Karpas-422 (cell line): ENCODE measurements around the gene DR1. TPM values are rescaled to one million over a fixed set of nuclear protein-coding genes. Genes with fewer than 3 reads are reported as not detected.
"Not testable (repeated sequence)": the region's sequence is repeated elsewhere in the genome, so short reads cannot be mapped to it uniquely, and the experiment has no call there.

Experiments used
- DNase-seq: peaks from one replicate; pipeline ENCODE4 v3.0.0-alpha.2; 2015
- H2AFZ ChIP-seq: fragments of 200-600 bp; sonication (generic); 2 replicates; pipeline ENCODE4 v1.6.1; 2014; ENCODE audit warnings: antibody characterized with exemption, low read length, mixed read lengths
- H3K27ac ChIP-seq: fragments of 200-600 bp; sonication (generic); 2 replicates; pipeline ENCODE4 v1.5.1; 2014; ENCODE audit warnings: mild to moderate bottlenecking, low read length, moderate library complexity
- H3K27me3 ChIP-seq: fragments of 200-600 bp; sonication (generic); 2 replicates; pipeline ENCODE4 v1.6.1; 2014; ENCODE audit warnings: low read length, mixed read lengths
- H3K36me3 ChIP-seq: fragments of 200-600 bp; sonication (generic); 2 replicates; pipeline ENCODE4 v1.6.1; 2014; ENCODE audit warnings: low read length, mixed read lengths; ENCODE audit not compliant: insufficient read depth
- H3K4me1 ChIP-seq: fragments of 200-600 bp; sonication (generic); 2 replicates; pipeline ENCODE4 v1.6.1; 2014; ENCODE audit warnings: mild to moderate bottlenecking, low read length, mixed read lengths
- H3K4me2 ChIP-seq: fragments of 200-600 bp; sonication (generic); 2 replicates; pipeline ENCODE4 v1.6.1; 2014; ENCODE audit warnings: low read length, low read depth, mild to moderate bottlenecking; ENCODE audit not compliant: poor library complexity, severe bottlenecking
- H3K4me3 ChIP-seq: fragments of 200-600 bp; sonication (generic); 2 replicates; pipeline ENCODE4 v1.5.1; 2014; ENCODE audit warnings: mild to moderate bottlenecking, antibody characterized with exemption, low read length, mixed read lengths
- H3K79me2 ChIP-seq: fragments of 200-600 bp; sonication (generic); 2 replicates; pipeline ENCODE4 v1.6.1; 2014; ENCODE audit warnings: mild to moderate bottlenecking, low read length, mixed read lengths
- H3K9ac ChIP-seq: fragments of 200-600 bp; sonication (generic); 2 replicates; pipeline ENCODE4 v1.6.0; 2014; ENCODE audit warnings: low read length
- H3K9me2 ChIP-seq: fragments of 200-600 bp; sonication (generic), shearing (Covaris generic); replicated peaks from 2 replicates; pipeline ENCODE4 v1.6.0; 2014; ENCODE audit warnings: mild to moderate bottlenecking, low read length, moderate library complexity; ENCODE audit not compliant: insufficient read depth
- H3K9me3 ChIP-seq: fragments of 300-700, 200-600 bp; sonication (generic); 2 replicates; pipeline ENCODE4 v1.6.1; 2014; ENCODE audit warnings: low read length, mixed read lengths
- H4K20me1 ChIP-seq: fragments of 200-600 bp; sonication (generic); 2 replicates; pipeline ENCODE4 v1.6.1; 2014; ENCODE audit warnings: mild to moderate bottlenecking, antibody characterized with exemption, low read length, low read depth; ENCODE audit not compliant: insufficient read depth
- total RNA-seq: library from RNA; depleted of rRNA; stranded (reverse); fragments of >200 nt; shearing (Covaris generic); gene quantifications from 2 replicates; pipeline ENCODE4 v1.2.3, GENCODE V29; 2014; ENCODE audit warnings: low replicate concordance

The DR1 gene
- total RNA-seq, 1 experiment from 2014 or later = 26.9 TPM

DNA sequence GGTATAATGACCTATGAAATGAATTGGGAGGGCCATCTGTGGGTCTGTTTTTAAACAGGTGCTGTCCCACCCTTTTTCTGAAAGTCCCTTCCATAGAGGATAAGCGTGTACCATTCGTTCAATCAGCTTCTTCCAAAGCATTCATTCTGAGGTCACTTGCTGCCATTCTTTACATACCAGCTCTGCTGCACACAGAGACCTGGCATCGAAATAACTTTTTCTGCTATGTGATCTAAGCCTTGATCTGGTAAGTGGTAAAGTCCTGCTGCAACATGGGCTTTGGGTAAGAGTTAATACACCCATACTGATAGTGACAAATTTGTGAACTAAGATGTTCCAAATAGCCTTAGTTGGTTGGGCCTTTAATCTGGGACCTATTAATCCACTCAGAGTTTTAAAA, 38.9 kb downstream of the DR1 start:
- Histone ChIP-seq H3K79me2 (no peaks in the 10 kb centered on the region), H3K9me3 (peaks cover 9% of the 10 kb centered on the region; the same call in 1 of the 2 replicates), H3K27ac (no peak overlapping the region), H4K20me1 (no peaks in the 10 kb centered on the region), H3K4me3 (no peak overlapping the region), H3K4me2 (no peak overlapping the region), H3K27me3 (no peaks in the 10 kb centered on the region), H2AFZ (no peak overlapping the region), H3K4me1 (no peaks in the 10 kb centered on the region), H3K9me2 (no peaks in the 10 kb centered on the region), H3K9ac (no peak overlapping the region), H3K36me3 (no peaks in the 10 kb centered on the region)
- peak; percentile 33 for DNase-seq

- H3K27ac ChIP-seq, H3K79me2 ChIP-seq, DNase-seq, H3K4me2 ChIP-seq, H3K4me1 ChIP-seq, H3K9me3 ChIP-seq, H3K27me3 ChIP-seq, H3K4me3 ChIP-seq, H3K9me2 ChIP-seq, H3K36me3 ChIP-seq, H4K20me1 ChIP-seq, H3K9ac ChIP-seq, H2AFZ ChIP-seq: not testable (repeated sequence)
These were observed 40.6 kb downstream of the DR1 start for GRCh38 chr1:93386268-93386667.

DNA sequence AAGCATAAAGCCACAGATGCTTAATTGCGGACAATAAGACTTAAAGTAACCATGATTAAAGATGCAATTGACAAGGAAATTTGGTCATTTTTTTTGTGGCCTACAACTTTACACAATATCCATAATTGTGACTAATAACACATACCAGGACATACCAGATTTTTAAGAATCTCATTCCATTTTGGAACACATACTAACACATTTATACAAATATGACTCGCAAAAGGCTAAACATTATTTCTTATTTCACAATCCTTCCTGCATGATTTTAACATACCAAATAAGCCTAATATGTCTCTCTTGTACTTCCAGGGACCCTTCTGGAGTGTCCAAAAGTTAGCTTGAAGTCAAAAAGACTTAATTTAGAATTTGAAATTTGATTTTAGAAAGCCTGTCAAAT, 48.8 kb downstream of the DR1 start:
- H3K9me2 ChIP-seq = no peaks in the 10 kb centered on the region
- H3K9ac ChIP-seq = no peak overlapping the region
- no peaks in the 10 kb centered on the region for H3K36me3 ChIP-seq
- no peak overlapping the region for H3K27ac ChIP-seq
- H3K4me3 ChIP-seq = no peak overlapping the region
- no peak overlapping the region for H2AFZ ChIP-seq
- no peaks in the 10 kb centered on the region for H3K4me1 ChIP-seq
- no peak for DNase-seq
- no peaks in the 10 kb centered on the region for H3K79me2 ChIP-seq
- H3K27me3 ChIP-seq = no peaks in the 10 kb centered on the region
- H3K4me2 ChIP-seq = no peak overlapping the region
- H3K9me3 ChIP-seq = no peaks in the 10 kb centered on the region
- H4K20me1 ChIP-seq = no peaks in the 10 kb centered on the region

DNA sequence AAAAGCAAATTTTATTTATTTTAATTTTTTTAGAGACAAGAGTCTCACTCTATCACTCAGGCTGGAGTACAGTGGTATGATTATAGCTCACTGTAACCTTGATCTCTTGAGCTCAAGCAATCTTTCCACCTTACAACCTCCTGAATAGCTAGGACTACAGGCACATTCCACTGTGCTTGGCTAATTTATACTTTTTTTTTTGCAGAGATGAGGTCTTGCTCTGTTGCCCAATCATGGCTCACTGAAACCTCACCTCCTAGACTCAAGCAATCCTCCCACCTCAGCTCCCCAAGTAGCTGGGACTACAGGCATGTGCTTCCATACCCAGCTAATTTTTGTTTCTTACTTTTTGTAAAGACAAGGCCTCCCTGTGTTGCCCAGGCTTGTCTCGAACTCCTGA, 49.5 kb downstream of the DR1 start:
- Histone ChIP-seq H3K9me2 (no peaks in the 10 kb centered on the region), H3K9ac (no peak overlapping the region), H4K20me1 (no peaks in the 10 kb centered on the region), H3K27me3 (no peaks in the 10 kb centered on the region), H3K4me1 (no peaks in the 10 kb centered on the region), H3K36me3 (no peaks in the 10 kb centered on the region), H3K9me3 (no peaks in the 10 kb centered on the region), H3K79me2 (no peaks in the 10 kb centered on the region), H3K4me2 (no peak overlapping the region), H3K4me3 (no peak overlapping the region), H2AFZ (no peak overlapping the region), H3K27ac (no peak overlapping the region)
- no peak for DNase-seq

DNA sequence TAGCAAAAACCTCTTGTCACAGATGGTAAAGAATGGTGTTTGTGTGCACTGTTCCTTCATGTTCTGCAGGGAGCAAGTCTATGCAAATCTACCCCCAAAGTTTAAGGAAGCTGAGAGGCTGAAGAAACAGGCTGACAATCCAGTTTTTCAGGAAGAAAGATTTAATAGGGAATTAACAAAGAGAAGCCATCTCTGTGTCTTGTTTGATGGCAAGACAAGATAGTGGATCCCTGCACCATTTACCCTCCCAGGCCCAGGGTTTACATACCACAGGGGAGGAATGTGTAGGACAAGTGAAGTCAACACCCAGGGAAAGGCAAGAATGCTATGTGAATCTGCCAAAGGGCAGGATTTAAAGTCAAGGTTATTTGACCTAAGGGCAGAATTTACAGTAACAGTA, 54.1 kb downstream of the DR1 start:
- no peaks in the 10 kb centered on the region for H3K36me3 ChIP-seq
- H3K79me2 ChIP-seq = no peaks in the 10 kb centered on the region
- no peaks in the 10 kb centered on the region for H4K20me1 ChIP-seq
- no peaks in the 10 kb centered on the region for H3K9me3 ChIP-seq
- no peaks in the 10 kb centered on the region for H3K9me2 ChIP-seq
- no peaks in the 10 kb centered on the region for H3K27me3 ChIP-seq
- H3K4me2 ChIP-seq = no peak overlapping the region
- H3K27ac ChIP-seq = no peak overlapping the region
- H3K4me3 ChIP-seq = no peak overlapping the region
- no peaks in the 10 kb centered on the region for H3K4me1 ChIP-seq
- H3K9ac ChIP-seq = no peak overlapping the region
- H2AFZ ChIP-seq = no peak overlapping the region
- DNase-seq = no peak

DNA sequence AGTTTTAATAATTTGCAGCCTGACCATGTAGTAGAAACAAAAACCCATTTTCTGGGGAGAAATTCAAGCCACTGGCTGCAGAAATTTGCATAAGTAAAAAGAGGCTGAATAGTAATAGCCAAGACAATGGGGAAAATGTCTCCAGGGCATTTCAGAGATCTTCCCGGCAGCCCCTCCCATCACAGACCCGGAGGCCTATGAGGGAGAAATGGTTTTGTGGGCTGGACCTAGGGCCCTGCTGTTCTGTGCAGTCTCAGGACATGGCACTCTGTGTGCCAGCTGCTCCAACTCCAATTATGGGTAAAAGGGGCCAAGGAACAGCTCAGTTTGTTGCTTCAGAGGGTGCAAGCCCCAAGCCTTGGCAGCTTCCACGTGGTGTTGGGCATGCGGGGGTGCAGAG, 62.5 kb downstream of the DR1 start:
- Histone ChIP-seq H3K36me3 (no peaks in the 10 kb centered on the region), H4K20me1 (no peaks in the 10 kb centered on the region), H3K4me3 (no peak overlapping the region), H3K9ac (no peak overlapping the region), H3K9me3 (no peaks in the 10 kb centered on the region), H3K4me1 (no peaks in the 10 kb centered on the region), H2AFZ (no peak overlapping the region), H3K27ac (no peak overlapping the region), H3K9me2 (no peaks in the 10 kb centered on the region), H3K4me2 (no peak overlapping the region), H3K79me2 (no peaks in the 10 kb centered on the region), H3K27me3 (no peaks in the 10 kb centered on the region)
- DNase-seq = peak; percentile 10

DNA sequence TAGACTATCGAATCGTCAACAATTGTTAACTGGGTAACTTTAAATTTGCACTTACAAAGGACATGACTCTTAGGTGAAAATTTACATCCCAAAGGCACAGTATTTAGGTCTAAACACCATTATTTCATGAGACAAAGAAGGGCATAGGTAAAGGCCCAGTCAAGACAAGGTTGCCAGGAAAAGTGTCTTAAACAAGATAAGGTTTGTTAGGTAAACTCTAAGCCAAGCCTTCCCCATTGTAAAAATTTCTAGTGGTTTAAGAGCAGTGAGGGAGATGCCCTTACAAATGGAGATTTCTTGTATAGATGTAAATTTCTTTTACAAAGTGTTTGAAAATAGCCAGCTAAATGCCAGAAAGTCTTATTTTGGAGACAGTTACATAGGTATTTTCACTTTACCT, 65.3 kb downstream of the DR1 start:
- H3K79me2 ChIP-seq = no peaks in the 10 kb centered on the region
- H4K20me1 ChIP-seq = no peaks in the 10 kb centered on the region
- no peak overlapping the region for H3K4me2 ChIP-seq
- H3K27me3 ChIP-seq = no peaks in the 10 kb centered on the region
- no peaks in the 10 kb centered on the region for H3K9me2 ChIP-seq
- no peak overlapping the region for H3K27ac ChIP-seq
- peaks cover 6% of the 10 kb centered on the region for H3K4me1 ChIP-seq
- peak; percentile 29 for DNase-seq
- H3K36me3 ChIP-seq = no peaks in the 10 kb centered on the region
- no peaks in the 10 kb centered on the region for H3K9me3 ChIP-seq
- no peak overlapping the region for H3K9ac ChIP-seq
- H3K4me3 ChIP-seq = no peak overlapping the region
- no peak overlapping the region for H2AFZ ChIP-seq

DNA sequence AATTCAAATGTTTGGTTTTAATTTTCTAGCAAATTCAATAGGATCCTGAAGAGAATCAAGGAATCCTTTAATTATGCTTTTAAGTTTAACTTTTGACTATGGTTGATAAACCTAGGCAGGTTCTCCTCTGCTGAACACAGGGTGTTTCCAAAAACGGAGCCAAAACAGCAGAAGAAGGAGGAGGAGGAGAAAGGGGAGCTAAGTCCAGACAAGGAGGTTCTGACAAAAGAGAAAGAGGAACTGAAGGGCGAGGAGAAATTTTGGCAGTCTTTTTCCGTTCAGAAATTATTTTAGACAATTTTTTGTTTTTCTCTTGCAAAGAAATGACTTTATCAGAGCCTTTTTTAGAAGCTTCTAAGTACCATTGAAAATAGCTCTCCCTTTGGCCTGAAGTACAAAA, 69.0 kb downstream of the DR1 start:
- Histone ChIP-seq H3K27ac (no peak overlapping the region), H4K20me1 (no peaks in the 10 kb centered on the region), H3K9me3 (no peaks in the 10 kb centered on the region), H3K79me2 (no peaks in the 10 kb centered on the region), H3K36me3 (no peaks in the 10 kb centered on the region), H3K27me3 (no peaks in the 10 kb centered on the region), H3K4me3 (no peak overlapping the region), H3K9me2 (no peaks in the 10 kb centered on the region), H3K4me1 (peaks cover 12% of the 10 kb centered on the region), H3K9ac (no peak overlapping the region), H3K4me2 (no peak overlapping the region), H2AFZ (no peak overlapping the region)
- DNase-seq = no peak

GRCh38 chr1:93415296-93415695, 69.6 kb downstream of the DR1 start:
- Histone ChIP-seq H2AFZ (no peak overlapping the region), H3K36me3 (no peaks in the 10 kb centered on the region), H3K79me2 (no peaks in the 10 kb centered on the region), H3K27ac (no peak overlapping the region), H3K27me3 (no peaks in the 10 kb centered on the region), H3K9me2 (no peaks in the 10 kb centered on the region), H3K4me3 (no peak overlapping the region), H3K4me2 (no peak overlapping the region), H3K9ac (no peak overlapping the region), H3K9me3 (no peaks in the 10 kb centered on the region), H4K20me1 (no peaks in the 10 kb centered on the region), H3K4me1 (peaks cover 12% of the 10 kb centered on the region)
- no peak for DNase-seq
